H9 (cell line): ENCODE measurements around the gene MRPL36. TPM values are rescaled to one million over a fixed set of nuclear protein-coding genes. Genes with fewer than 3 reads are reported as not detected.

Experiments used
- DNase-seq: peaks from one replicate; pipeline ENCODE4 v3.0.0-alpha.2; 2017
- H2AFZ ChIP-seq: one replicate; pipeline ENCODE4 v1.6.1; 2013; ENCODE audit warnings: mild to moderate bottlenecking, low read length, control low read depth, moderate library complexity
- H2AK5ac ChIP-seq: 2 replicates; pipeline ENCODE4 v1.6.1; 2013; ENCODE audit warnings: low read length, control low read depth, mixed read lengths; ENCODE audit not compliant: insufficient read length
- H2BK120ac ChIP-seq: one replicate; pipeline ENCODE4 v1.6.1; 2013; ENCODE audit warnings: low read depth, mild to moderate bottlenecking, low read length, control low read depth, inconsistent platforms; ENCODE audit not compliant: poor library complexity, severe bottlenecking
- H2BK12ac ChIP-seq: 2 replicates; pipeline ENCODE4 v1.6.1; 2013; ENCODE audit warnings: low read length, control low read depth, mixed read lengths, low read depth; ENCODE audit not compliant: insufficient read length
- H2BK15ac ChIP-seq: 2 replicates; pipeline ENCODE4 v1.6.1; 2013; ENCODE audit warnings: low read depth, low read length, control low read depth
- H2BK20ac ChIP-seq: one replicate; pipeline ENCODE4 v1.6.1; 2013; ENCODE audit warnings: low read depth, mild to moderate bottlenecking, low read length, control low read depth, inconsistent platforms; ENCODE audit not compliant: poor library complexity, severe bottlenecking
- H2BK5ac ChIP-seq: 2 replicates; pipeline ENCODE4 v1.6.1; 2013; ENCODE audit warnings: low read length, control low read depth, mixed read lengths; ENCODE audit not compliant: insufficient read length
- H3K14ac ChIP-seq: 2 replicates; pipeline ENCODE4 v1.6.1; 2013; ENCODE audit warnings: low read length, control low read depth; ENCODE audit not compliant: insufficient read depth
- H3K18ac ChIP-seq: 2 replicates; pipeline ENCODE4 v1.6.1; 2013; ENCODE audit warnings: low read depth, mild to moderate bottlenecking, mixed read lengths, low read length, control low read depth; ENCODE audit not compliant: insufficient read length
- H3K23ac ChIP-seq: 2 replicates; pipeline ENCODE4 v1.6.1; 2013; ENCODE audit warnings: low read length, control low read depth, mixed read lengths, low read depth; ENCODE audit not compliant: insufficient read length
- H3K23me2 ChIP-seq: 2 replicates; pipeline ENCODE4 v1.6.1; 2013; ENCODE audit warnings: low read depth, mild to moderate bottlenecking, mixed read lengths, low read length, control low read depth; ENCODE audit not compliant: insufficient read length, poor library complexity, severe bottlenecking
- H3K27ac ChIP-seq: 2 replicates; pipeline ENCODE4 v1.5.1; 2013; ENCODE audit warnings: low read length, control low read depth, mixed read lengths, low read depth; ENCODE audit not compliant: insufficient read length
- H3K27me3 ChIP-seq: 2 replicates; pipeline ENCODE4 v1.6.1; 2013; ENCODE audit warnings: low read length, control low read depth, inconsistent platforms; ENCODE audit not compliant: insufficient read depth
- H3K4ac ChIP-seq: 2 replicates; pipeline ENCODE4 v1.6.1; 2013; ENCODE audit warnings: low read depth, mild to moderate bottlenecking, control low read depth, inconsistent platforms, low read length, moderate library complexity
- H3K4me1 ChIP-seq: 2 replicates; pipeline ENCODE4 v1.6.1; 2013; ENCODE audit warnings: low read length, control low read depth, inconsistent platforms; ENCODE audit not compliant: insufficient read depth
- H3K4me2 ChIP-seq: 2 replicates; pipeline ENCODE4 v1.6.1; 2013; ENCODE audit warnings: low read length, control low read depth, mixed read lengths; ENCODE audit not compliant: insufficient read length, insufficient read depth
- H3K56ac ChIP-seq: 2 replicates; pipeline ENCODE4 v1.6.1; 2013; ENCODE audit warnings: low read depth, mild to moderate bottlenecking, mixed read lengths, low read length, control low read depth; ENCODE audit not compliant: insufficient read length
- H3K79me1 ChIP-seq: 2 replicates; pipeline ENCODE4 v1.6.1; 2013; ENCODE audit warnings: low read depth, mild to moderate bottlenecking, moderate library complexity, low read length, control low read depth, inconsistent platforms; ENCODE audit not compliant: insufficient read depth, poor library complexity, severe bottlenecking
- H3K79me2 ChIP-seq: 2 replicates; pipeline ENCODE4 v1.6.1; 2013; ENCODE audit warnings: low read length, control low read depth, inconsistent platforms; ENCODE audit not compliant: insufficient read depth
- H3K9ac ChIP-seq: 2 replicates; pipeline ENCODE4 v1.6.1; 2013; ENCODE audit warnings: low read length, control low read depth, mixed read lengths; ENCODE audit not compliant: insufficient read length; ENCODE audit errors: extremely low read depth
- H3K9me3 ChIP-seq: one replicate; pipeline ENCODE4 v1.6.1; 2013; ENCODE audit warnings: low read depth, low read length, inconsistent platforms; ENCODE audit not compliant: control insufficient read depth
- H3T11ph ChIP-seq: one replicate; pipeline ENCODE4 v1.6.1; 2013; ENCODE audit warnings: mild to moderate bottlenecking, low read length, control low read depth, inconsistent platforms
- H4K20me1 ChIP-seq: one replicate; pipeline ENCODE4 v1.6.1; 2013; ENCODE audit not compliant: control insufficient read depth, insufficient read length, insufficient read depth
- H4K5ac ChIP-seq: 2 replicates; pipeline ENCODE4 v1.6.1; 2013; ENCODE audit warnings: low read depth, mild to moderate bottlenecking, mixed read lengths, low read length, control low read depth; ENCODE audit not compliant: insufficient read length
- H4K8ac ChIP-seq: replicated peaks from 2 replicates; pipeline ENCODE4 v1.6.1; 2013; ENCODE audit warnings: low read length, control low read depth, mixed read lengths, low read depth; ENCODE audit not compliant: insufficient read length
- H4K91ac ChIP-seq: 2 replicates; pipeline ENCODE4 v1.6.1; 2013; ENCODE audit warnings: low read depth, mild to moderate bottlenecking, moderate library complexity, mixed read lengths, low read length, control low read depth; ENCODE audit not compliant: insufficient read length
- H3K27ac Mint-ChIP-seq, 3 experiments: 2 replicates in 2 of 3; 3 replicates in 1 of 3; pipeline ENCODE4 v1.8.0; 2020 to 2021; ENCODE audit warnings: mixed read lengths in 3 of 3, mild to moderate bottlenecking in 1 of 3, moderate library complexity in 1 of 3
- H3K27me3 Mint-ChIP-seq: 2 replicates; pipeline ENCODE4 v1.8.0; 2021; ENCODE audit warnings: low read depth, mild to moderate bottlenecking, moderate library complexity, mixed read lengths
- H3K36me3 Mint-ChIP-seq, 3 experiments: 2 replicates in 2 of 3; 3 replicates in 1 of 3; pipeline ENCODE4 v1.8.0; 2020 to 2021; ENCODE audit warnings: low read depth in 3 of 3, mixed read lengths in 3 of 3; ENCODE audit not compliant: insufficient read depth in 1 of 3
- H3K4me1 Mint-ChIP-seq, 2 experiments: 2 replicates each; pipeline ENCODE4 v1.8.0; 2020; ENCODE audit warnings: mixed read lengths in 2 of 2
- H3K4me3 Mint-ChIP-seq, 2 experiments: 2 replicates in 1 of 2; 3 replicates in 1 of 2; pipeline ENCODE4 v1.8.0; 2020 to 2021; ENCODE audit warnings: mild to moderate bottlenecking in 2 of 2, mixed read lengths in 2 of 2, moderate library complexity in 1 of 2
- H3K9me3 Mint-ChIP-seq, 2 experiments: 2 replicates in 1 of 2; 3 replicates in 1 of 2; pipeline ENCODE4 v1.8.0; 2020; ENCODE audit warnings: mild to moderate bottlenecking in 2 of 2, mixed read lengths in 2 of 2, moderate library complexity in 1 of 2
- WGBS: extraction: QIAGEN DNeasy Blood & Tissue Kit; methylation state at CpG from one replicate; pipeline ENCODE4 v1.1.7; 2013; ENCODE audit warnings: missing lambda C conversion rate, low lambda C conversion rate, mixed read lengths; ENCODE audit not compliant: insufficient read length; ENCODE audit errors: extremely low coverage; 5-methylcytosine and 5-hydroxymethylcytosine counted together
- total RNA-seq: library from RNA; stranded (reverse); gene quantifications from 2 replicates; pipeline ENCODE4 v1.2.1, GENCODE V29; 2021
- TF ChIP-seq, protein P1 (sequence below): fragments of 200-600 bp; sonication (generic); conservative IDR thresholded peaks from 3 replicates; pipeline ENCODE4 v1.8.0; 2021; ENCODE audit warnings: antibody characterized with exemption, mild to moderate bottlenecking

The MRPL36 gene
- total RNA-seq, 1 experiment from 2014 or later = 67.3 TPM

DNA sequence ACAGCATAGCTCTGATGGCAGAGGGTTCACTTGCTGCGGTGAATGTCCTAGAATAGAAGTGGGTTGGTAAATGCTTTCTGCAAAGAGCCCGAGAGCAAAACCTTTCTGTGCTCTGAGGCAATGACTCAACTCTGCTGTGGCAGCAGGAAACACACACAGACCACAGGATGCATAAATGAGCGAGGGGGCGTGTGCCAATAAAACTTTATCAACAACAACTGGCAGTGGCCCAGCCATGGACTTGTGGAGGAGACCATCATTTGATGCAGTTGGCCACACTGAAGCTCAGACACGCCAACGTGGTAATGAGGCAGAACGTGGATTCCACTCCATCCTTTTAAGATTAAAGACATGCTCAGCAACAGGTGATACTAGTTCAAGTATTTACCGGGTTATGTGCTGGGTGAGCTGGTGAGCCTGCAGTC lies 6.8 kb downstream of the MRPL36 start:
- Histone ChIP-seq H3K27ac (no peak overlapping the region), H2AK5ac (no peak overlapping the region), H3K23ac (no peak overlapping the region), H3K9me3 (no peaks in the 10 kb centered on the region), H3K56ac (no peak overlapping the region), H4K5ac (no peak overlapping the region), H2BK120ac (no peak overlapping the region), H3K9ac (no peak overlapping the region), H3K4ac (no peak overlapping the region), H2BK12ac (no peak overlapping the region), H3K27me3 (no peaks in the 10 kb centered on the region), H4K91ac (no peak overlapping the region), H2BK15ac (no peak overlapping the region), H2AFZ (no peak overlapping the region), H4K8ac (no peak overlapping the region), H3K79me1 (peaks cover 2% of the 10 kb centered on the region), H3K23me2 (no peaks in the 10 kb centered on the region), H3K4me2 (no peak overlapping the region), H2BK5ac (no peak overlapping the region), H3K18ac (no peak overlapping the region), H3K4me1 (peaks cover 3% of the 10 kb centered on the region; the same call in 1 of the 2 replicates), H4K20me1 (no peaks in the 10 kb centered on the region), H3T11ph (no peak overlapping the region), H2BK20ac (no peak overlapping the region), H3K14ac (no peak overlapping the region), H3K79me2 (no peaks in the 10 kb centered on the region)
- no peaks in the 10 kb centered on the region for H3K9me3 Mint-ChIP-seq
- no CpG with 5 or more reads among the region's 8 CpGs for WGBS
- no peaks in the 10 kb centered on the region for H3K27me3 Mint-ChIP-seq
- H3K4me3 Mint-ChIP-seq = no peak overlapping the region
- H3K4me1 Mint-ChIP-seq = peaks cover 21 to 23% of the 10 kb centered on the region in 2 experiments
- H3K36me3 Mint-ChIP-seq = peaks cover 5 to 17% (median 16%) of the 10 kb centered on the region in 3 experiments; a peak in 6 of 7 replicates
- no peak overlapping the region for H3K27ac Mint-ChIP-seq
- no peak for DNase-seq
- TF ChIP-seq, protein P1, sequence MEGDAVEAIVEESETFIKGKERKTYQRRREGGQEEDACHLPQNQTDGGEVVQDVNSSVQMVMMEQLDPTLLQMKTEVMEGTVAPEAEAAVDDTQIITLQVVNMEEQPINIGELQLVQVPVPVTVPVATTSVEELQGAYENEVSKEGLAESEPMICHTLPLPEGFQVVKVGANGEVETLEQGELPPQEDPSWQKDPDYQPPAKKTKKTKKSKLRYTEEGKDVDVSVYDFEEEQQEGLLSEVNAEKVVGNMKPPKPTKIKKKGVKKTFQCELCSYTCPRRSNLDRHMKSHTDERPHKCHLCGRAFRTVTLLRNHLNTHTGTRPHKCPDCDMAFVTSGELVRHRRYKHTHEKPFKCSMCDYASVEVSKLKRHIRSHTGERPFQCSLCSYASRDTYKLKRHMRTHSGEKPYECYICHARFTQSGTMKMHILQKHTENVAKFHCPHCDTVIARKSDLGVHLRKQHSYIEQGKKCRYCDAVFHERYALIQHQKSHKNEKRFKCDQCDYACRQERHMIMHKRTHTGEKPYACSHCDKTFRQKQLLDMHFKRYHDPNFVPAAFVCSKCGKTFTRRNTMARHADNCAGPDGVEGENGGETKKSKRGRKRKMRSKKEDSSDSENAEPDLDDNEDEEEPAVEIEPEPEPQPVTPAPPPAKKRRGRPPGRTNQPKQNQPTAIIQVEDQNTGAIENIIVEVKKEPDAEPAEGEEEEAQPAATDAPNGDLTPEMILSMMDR = no peak
